ENCODE measurements around the gene RNF40.
"Not testable (repeated sequence)": the region's sequence is repeated elsewhere in the genome, so short reads cannot be mapped to it uniquely, and the experiment has no call there.

The RNF40 gene

DNA sequence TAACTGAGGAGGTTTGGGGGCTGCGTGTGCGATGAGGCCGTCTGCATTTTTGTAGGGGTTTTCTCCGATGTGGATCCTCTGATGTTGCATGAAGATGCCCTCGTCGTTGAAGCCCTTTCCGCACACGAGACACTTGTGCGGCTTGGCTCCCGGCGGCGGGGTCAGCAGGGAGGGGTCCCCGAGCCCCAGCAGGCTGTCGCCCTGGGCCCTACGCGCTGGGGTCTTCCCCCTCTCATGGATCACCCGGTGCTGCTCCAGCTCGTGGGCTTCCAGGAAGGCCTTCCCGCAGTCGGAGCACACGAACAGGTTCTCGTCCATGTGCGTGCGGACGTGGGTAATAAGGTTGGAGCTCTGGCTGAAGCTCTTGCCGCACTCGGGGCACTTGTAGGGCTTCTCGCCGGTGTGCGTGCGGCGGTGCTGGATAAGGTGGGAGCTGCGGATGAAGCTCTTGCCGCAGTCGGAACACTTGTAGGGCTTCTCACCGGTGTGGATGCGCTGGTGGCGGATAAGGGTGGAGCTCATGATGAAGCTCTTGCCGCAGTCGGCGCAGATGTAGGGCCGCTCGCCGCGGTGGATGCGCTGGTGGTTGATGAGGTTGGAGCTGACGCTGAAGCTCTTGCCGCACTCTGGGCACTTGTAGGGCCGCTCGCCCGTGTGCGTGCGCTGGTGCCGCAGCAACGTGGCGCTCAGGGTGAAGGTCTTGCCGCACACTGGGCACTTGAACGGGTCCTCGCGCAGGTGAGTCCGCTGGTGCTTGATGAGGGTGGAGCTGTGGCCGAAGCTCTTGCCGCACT is 20.6 kb downstream of the RNF40 start:
- no peak for DNase-seq (ENCODE audit: low spot score)

DNA sequence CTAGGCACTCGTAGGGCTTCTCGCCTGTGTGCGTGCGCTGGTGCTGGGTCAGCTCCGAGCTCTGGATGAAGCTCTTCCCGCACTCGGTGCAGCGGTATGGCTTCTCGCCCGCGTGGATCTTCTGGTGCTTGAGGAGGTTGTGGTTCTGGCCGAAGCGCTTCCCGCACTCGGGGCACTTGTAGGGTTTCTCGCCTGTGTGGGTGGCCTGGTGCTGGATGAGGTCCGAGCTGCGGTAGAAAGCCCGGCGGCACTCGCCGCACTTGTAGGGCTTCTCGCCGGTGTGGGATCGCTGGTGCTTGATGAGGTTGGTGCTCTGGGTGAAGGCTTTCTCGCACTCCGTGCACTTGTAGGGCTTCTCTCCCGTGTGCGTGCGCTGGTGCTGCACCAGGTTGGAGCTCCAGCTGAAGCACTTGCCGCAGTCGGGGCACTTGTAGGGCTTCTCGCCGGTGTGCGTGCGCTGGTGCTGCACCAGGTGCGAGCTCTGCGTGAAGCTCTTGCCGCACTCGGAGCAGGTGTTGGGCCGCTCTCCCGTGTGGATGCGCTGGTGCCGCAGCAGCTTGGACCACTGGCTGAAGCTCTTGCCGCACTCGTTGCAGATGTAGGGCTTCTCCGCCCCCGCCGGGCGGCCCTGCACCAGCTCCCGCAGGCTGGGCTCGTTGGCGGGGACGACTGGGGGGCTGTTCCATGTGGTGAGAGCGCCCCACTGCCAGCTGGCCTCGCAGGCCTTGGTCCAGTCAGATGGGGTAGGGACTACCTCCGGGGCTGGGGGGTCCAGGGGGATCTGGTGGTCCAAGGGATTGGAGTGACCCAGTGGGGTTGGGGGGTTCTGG is 21.4 kb downstream of the RNF40 start:
- DNase-seq (ENCODE audit: low spot score) = no peak

DNA sequence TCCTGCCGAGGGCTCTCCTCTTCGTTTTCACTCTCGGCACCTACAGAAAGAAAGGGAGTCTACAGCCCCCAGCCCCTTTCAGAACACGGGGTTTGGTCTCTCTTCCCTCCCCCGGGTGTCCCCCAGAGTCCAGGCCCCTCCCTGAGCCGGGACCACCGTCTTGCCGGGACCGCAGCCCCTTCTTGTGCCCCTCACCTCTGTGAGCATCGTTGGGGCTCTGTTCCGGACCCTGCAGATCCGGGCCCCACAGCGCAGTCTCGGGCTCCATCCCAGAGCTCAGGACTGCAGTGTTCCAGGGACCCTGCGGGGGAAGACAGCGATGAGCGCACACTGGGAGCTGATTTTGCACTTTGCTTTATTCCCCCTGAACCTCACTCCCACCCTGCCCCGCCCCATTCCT is 22.1 kb downstream of the RNF40 start:
- DNase-seq (ENCODE audit: low spot score) = no peak

GRCh38 chr16:30785126-30786106 is 23.3 kb downstream of the RNF40 start:
- DNase-seq (ENCODE audit: low spot score) = no peak

DNA sequence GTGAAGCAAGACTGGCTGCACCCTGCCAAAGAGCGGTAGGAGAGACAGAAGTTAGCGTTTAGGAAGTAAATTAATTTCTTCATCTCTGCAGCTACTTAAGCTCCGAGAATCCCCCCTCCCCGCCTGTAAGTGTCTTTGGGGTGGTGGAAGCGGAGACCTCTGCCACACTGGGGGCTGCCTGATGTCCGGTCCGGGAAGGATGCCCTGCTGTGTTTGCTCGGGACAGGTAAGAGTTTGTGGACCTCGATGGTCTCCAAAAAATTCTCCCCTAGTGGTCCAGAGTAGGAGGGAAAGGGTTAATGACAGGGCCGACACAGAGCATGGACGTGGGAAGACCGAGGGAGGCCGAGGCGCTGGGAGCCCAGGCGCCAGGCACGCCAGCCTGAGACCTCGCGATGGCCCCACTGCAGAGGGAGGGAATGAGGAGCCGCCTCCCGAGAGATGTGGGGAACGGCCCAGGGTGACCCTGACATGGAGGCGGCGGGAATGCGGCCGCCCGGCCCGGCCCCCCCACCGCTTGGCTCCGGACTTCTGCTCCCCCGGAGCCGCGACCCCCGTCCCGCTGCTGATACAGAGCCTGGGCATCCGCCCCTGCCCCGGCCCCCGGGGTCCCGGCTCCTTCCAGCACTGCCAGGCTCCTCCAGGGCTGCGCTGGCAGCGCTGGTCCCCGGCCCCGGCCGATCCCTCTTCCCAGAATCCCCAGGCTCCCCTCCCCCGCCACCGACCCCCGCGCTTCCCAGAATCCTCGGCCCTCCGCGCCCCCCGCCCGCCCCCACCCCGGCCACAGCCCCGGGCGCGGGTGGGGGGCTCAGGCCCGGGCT is 24.2 kb downstream of the RNF40 start:
- DNase-seq (ENCODE audit: low spot score) = peak; percentile 48

GRCh38 chr16:30786936-30787612 is 25.0 kb downstream of the RNF40 start, which contains the start of gene ZNF629:
TSS of gene ZNF629 (minus strand) at chr16:30787205. CDS start at chr16:30784482, 2,723 bp downstream.
- DNase-seq (ENCODE audit: low spot score) = peak; percentile 54

DNA sequence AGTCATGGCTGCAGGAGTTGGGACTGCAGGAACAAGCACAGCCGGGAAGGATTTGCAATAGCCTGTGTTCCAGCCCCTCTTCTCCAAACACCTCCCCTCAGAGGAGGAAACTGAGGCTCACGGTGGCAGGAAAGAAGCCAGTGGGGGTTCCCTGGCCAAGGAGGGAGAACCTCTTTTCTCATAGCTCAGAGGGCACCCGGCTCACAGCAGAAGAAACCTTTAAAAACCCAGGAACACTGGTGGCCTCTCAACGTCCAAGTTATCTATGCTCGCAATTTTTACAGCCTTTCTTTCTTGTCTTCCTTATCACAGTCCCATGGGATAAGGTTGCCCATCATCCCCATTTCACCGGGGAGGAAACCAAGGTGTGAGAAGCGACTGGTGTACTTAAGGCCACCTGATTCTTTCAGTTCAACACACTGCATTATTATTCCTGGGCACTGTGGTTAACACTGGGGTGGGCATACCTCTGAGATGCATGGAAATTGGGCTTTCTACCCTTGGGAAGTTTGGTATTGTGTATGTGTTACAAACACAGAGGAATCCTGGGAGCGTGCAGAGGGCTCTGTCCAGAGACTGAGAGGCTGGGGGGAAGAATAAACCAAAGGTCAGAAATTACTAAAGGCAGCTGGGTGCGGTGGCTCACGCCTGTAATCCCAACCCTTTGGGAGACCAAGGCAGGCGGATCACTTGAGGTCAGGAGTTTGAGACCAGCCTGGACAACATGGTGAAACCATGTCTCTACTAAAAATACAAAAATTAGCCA is 25.7 kb downstream of the RNF40 start:
- no peak for DNase-seq (ENCODE audit: low spot score)

DNA sequence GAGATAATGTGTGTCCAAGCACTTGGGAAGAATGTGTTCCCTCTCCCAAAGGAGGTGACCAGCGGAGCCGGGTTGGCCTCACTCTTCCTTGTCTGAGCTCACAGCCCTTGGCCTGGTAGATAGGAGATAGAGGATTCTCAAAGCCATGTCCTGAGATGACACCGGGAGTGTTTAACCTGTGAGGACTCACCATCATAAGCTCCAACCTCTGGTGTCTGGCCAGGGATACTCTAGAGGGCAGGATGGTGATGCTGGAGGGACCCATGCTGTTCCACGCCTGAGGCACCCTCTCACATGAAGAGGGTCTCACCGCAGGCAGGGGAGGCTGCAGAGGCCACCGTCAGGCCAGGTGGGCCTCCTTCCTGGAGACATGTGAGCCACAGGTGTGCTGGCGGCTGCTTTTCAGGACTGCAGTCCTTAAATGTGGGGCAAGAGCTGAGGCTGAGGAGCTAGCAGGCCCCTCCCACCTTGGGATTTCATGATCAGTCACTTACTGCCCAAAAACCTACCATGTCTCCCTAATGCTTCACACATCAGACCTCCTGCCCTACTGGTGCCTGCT is 31.5 kb downstream of the RNF40 start:
- no peak for DNase-seq (ENCODE audit: low spot score)

- DNase-seq (ENCODE audit: low spot score) = no peak
These were observed 32.5 kb downstream of the RNF40 start for GRCh38 chr16:30794634-30795033.

DNA sequence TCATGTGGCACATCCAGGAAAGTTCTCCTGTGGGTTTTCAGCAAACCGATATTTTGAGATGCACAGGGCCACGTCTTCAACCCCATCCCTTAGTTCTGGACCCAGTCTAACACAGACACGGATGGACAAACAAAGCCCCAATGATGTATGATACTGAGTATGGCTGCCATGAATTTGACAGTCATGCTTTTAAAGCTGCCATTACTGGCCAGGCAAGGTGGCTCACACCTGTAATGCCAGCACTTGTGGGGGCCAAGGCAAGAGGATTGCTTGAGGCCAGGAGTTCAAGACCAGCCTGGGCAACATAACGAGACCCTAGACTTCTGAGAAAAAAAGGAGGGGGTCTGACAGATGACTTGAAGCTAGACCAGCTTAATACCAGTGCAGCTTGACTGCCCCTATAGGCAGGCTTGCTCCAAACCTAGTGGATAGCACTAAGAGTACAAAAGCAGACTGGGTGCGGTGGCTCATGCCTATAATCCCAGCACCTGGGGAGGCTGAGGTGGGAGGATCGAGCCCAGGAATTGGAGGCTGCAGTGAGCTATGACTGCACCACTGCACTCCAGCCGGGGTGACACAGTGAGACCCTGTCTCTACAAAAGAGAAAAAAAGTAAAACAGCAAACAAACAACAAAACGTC is 35.7 kb downstream of the RNF40 start:
- DNase-seq (ENCODE audit: low spot score) = no peak

- DNase-seq (ENCODE audit: low spot score) = no peak
These were observed 40.8 kb downstream of the RNF40 start for GRCh38 chr16:30802936-30803335.

DNA sequence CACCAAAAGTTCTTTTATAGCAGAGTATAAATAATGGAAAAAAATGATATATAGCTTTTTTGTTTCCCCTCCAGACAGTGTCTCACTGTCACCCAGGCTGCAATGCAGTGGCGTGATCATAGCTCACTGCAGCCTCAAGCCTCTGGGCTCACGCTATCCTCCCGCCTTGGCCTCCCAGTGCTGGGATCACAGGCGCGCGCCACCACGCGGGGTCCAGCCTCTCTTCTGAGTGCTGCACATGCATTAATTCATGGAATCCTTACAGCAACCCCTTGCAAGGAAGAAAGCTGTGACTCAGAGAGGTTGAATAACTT is 42.9 kb downstream of the RNF40 start:
- DNase-seq (ENCODE audit: low spot score) = no peak

- peak; percentile 84 for DNase-seq (ENCODE audit: low spot score)
These were observed 43.4 kb downstream of the RNF40 start for GRCh38 chr16:30805370-30806169.

DNA sequence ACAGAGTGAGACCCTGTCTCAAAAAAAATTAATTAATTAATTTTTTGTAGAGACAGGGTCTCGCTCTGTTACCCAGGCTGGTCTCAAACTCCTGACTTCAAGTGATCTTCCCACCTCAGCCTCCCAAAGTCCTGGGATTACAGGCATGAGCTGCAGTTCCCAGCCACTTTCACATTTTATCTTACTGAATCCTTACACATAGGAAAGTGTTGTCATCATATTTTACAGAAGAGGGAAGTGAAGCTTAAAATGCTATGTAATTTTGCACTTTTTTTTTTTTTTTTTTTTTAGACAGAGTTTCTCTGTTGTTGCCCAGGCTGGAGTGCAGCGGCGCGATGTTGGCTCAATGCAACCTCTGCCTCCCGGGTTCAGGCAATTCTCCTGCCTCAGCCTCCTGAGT is 46.0 kb downstream of the RNF40 start:
- DNase-seq (ENCODE audit: low spot score) = no peak

DNA sequence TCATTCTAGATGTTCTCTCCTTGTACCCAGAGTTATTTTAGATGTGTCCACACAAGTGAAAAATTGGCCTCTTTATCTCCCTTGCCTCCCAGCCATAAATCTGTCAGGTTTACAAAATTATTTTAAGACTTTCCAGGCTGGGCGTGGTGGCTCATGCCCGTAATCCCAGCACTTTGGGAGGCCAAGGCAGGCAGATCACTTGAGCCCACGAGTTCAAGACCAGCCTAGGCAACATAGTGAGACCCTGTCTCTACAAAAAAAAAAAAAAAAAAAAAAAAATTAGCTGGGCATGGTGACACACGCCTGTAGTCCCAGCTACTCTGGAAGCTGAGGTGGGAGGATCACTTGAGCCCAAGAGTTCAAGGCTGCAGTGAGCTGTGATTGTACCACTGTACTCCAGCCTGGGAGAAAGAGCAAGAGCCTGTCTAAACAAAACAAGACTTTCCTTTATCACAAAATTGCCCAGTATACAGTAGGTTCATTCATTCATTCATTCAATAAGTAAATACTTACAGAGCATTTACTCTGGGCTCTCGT is 46.8 kb downstream of the RNF40 start:
- not testable (repeated sequence) for DNase-seq (ENCODE audit: low spot score)

- DNase-seq (ENCODE audit: low spot score) = not testable (repeated sequence)
These were observed 47.6 kb downstream of the RNF40 start for GRCh38 chr16:30809675-30810074.

- DNase-seq (ENCODE audit: low spot score) = no peak
These were observed 51.7 kb downstream of the RNF40 start for GRCh38 chr16:30813821-30814189.

DNA sequence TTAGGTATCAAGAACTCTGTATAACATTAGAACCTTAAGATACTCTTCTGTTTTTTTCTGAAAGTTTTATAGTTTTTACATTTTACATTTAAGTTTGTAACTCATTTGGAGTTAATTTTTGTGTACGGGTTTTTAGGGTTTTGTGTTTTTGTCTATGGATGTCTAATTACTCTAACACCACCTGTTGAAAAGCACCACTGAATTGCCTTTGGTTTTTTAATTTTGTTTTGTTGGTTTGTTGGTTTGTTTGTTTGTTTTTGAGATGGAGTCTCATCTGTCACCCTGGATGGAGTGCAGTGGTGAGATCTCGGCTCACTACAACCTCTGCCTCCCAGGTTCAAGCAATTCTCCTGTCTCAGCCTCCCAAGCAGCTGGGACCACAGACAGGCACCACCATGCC is 54.6 kb downstream of the RNF40 start:
- no peak for DNase-seq (ENCODE audit: low spot score)
